HG03460 (cell line): ENCODE results near the gene WDR5.
A peak's percentile ranks its signal among the peaks of the same experiment; 100 is the strongest.
"Not testable (repeated sequence)": the region's sequence is repeated elsewhere in the genome, so short reads cannot be mapped to it uniquely, and the experiment has no call there.

ENCODE experiments used
- ATAC-seq: cut with Tn5 transposase; IDR thresholded peaks from one replicate; pipeline ENCODE4 v1.9.1; 2021; ENCODE audit not compliant: unreplicated experiment

WDR5 gene

GRCh38 chr9:134135343-134136117, at the start of gene WDR5:
WDR5 (plus strand) TSS chr9:134136082; CDS start chr9:134139878, 3,796 bp downstream.
- peak; percentile 51 for ATAC-seq

- no peak for ATAC-seq
Measured at GRCh38 chr9:134088063-134088725, 47.7 kb upstream of the WDR5 start.

GRCh38 chr9:134089972-134090371, 45.9 kb upstream of the WDR5 start:
- no peak for ATAC-seq

- no peak for ATAC-seq
Measured at GRCh38 chr9:134099123-134099761, 36.6 kb upstream of the WDR5 start.

- no peak for ATAC-seq
Measured at GRCh38 chr9:134100040-134100439, 35.8 kb upstream of the WDR5 start.

GRCh38 chr9:134101133-134101532, 34.7 kb upstream of the WDR5 start:
- ATAC-seq: not testable (repeated sequence)

GRCh38 chr9:134101623-134102149, 34.2 kb upstream of the WDR5 start:
- ATAC-seq: no peak

- no peak for ATAC-seq
Measured at GRCh38 chr9:134103391-134103998, 32.4 kb upstream of the WDR5 start.

GRCh38 chr9:134111064-134111463, 24.8 kb upstream of the WDR5 start:
- no peak for ATAC-seq

GRCh38 chr9:134112561-134112960, 23.3 kb upstream of the WDR5 start:
- ATAC-seq: no peak

- ATAC-seq: not testable (repeated sequence)
Measured at GRCh38 chr9:134118972-134119371, 16.9 kb upstream of the WDR5 start.

GRCh38 chr9:134123764-134124128, 12.1 kb upstream of the WDR5 start:
- no peak for ATAC-seq

GRCh38 chr9:134125413-134126095, 10.3 kb upstream of the WDR5 start:
- no peak for ATAC-seq

GRCh38 chr9:134126373-134126772, 9.5 kb upstream of the WDR5 start:
- no peak for ATAC-seq

- no peak for ATAC-seq
Measured at GRCh38 chr9:134127065-134127580, 8.8 kb upstream of the WDR5 start.

- no peak for ATAC-seq
Measured at GRCh38 chr9:134127616-134128015, 8.3 kb upstream of the WDR5 start.

- no peak for ATAC-seq
Measured at GRCh38 chr9:134128727-134129679, 6.9 kb upstream of the WDR5 start.

GRCh38 chr9:134130503-134131375, 5.1 kb upstream of the WDR5 start:
- no peak for ATAC-seq
